Breast epithelium (tissue), 4 donors: ENCODE measurements around the gene NOX5. TPM values are rescaled to one million over a fixed set of nuclear protein-coding genes. Genes with fewer than 3 reads are reported as not detected.

ENCODE experiments used
- DNase-seq, 2 donors: peaks; one replicate each; pipeline ENCODE4 v3.0.0-alpha.2; 2019; ENCODE audit warnings: low spot score in 2 of 2
- H3K27ac ChIP-seq, 2 donors: fragments of 200-600 bp; sonication (generic) in 1 of 2; one replicate each; pipeline ENCODE4 v1.5.1; 2016 to 2019; ENCODE audit warnings: mild to moderate bottlenecking in 1 of 2
- H3K27me3 ChIP-seq, 2 donors: fragments of 200-600 bp; sonication (generic) in 1 of 2; one replicate each; pipeline versions ENCODE4 v1.5.1 to v1.6.0; 2017 to 2019; ENCODE audit warnings: control low read depth in 1 of 2, mild to moderate bottlenecking in 1 of 2
- H3K36me3 ChIP-seq: fragments of 200-600 bp; one replicate; pipeline ENCODE4 v1.5.1; 2019
- H3K4me1 ChIP-seq, 2 donors: fragments of 200-600 bp; sonication (generic); one replicate each; pipeline ENCODE4 v1.5.1; 2016 to 2019; ENCODE audit warnings: control low read depth in 1 of 2
- H3K4me3 ChIP-seq, 3 donors: fragments of 200-600 bp; sonication (generic); 1 replicate in 2 of 3; 2 replicates in 1 of 3; pipeline ENCODE4 v1.5.1; 2016 to 2019; ENCODE audit warnings: mild to moderate bottlenecking in 3 of 3, moderate library complexity in 2 of 3
- H3K9me3 ChIP-seq, 2 donors: fragments of 200-600 bp; sonication (generic) in 1 of 2; one replicate each; pipeline ENCODE4 v1.5.1; 2016 to 2019; ENCODE audit warnings: control low read depth in 1 of 2
- POLR2A ChIP-seq: fragments of 450-650 bp; IDR thresholded peaks from one replicate; pipeline ENCODE4 v1.6.1; 2016; ENCODE audit warnings: antibody characterized with exemption, mild to moderate bottlenecking, moderate library complexity
- POLR2AphosphoS5 ChIP-seq, 3 donors: sonication (generic); formaldehyde crosslinking; IDR thresholded peaks; one replicate each; pipeline ENCODE4 v1.6.1; 2017; ENCODE audit warnings: antibody characterized with exemption in 3 of 3
- intact Hi-C: fragments of 100-400 bp; cut with DNase I; formaldehyde crosslinking; loops from one replicate; pipeline ENCODE4 v1.15.1; 2023; ENCODE audit warnings: low total_unique reads
- total RNA-seq, 3 donors: library from RNA; depleted of rRNA; stranded (reverse); fragments of >200 nt; gene quantifications; one replicate each; pipeline ENCODE4 v1.1.0, GENCODE V29; 2016
- TF ChIP-seq, protein P1 (sequence below), 3 donors: fragments of 450-650 bp; IDR thresholded peaks; one replicate each; pipeline ENCODE4 v1.5.1; 2016 to 2017; ENCODE audit warnings: antibody characterized with exemption in 3 of 3, mild to moderate bottlenecking in 3 of 3, moderate library complexity in 3 of 3

The NOX5 gene
- total RNA-seq, 3 donors from 2014 or later: 1.0 to 2.6 (median 1.9) TPM

DNA sequence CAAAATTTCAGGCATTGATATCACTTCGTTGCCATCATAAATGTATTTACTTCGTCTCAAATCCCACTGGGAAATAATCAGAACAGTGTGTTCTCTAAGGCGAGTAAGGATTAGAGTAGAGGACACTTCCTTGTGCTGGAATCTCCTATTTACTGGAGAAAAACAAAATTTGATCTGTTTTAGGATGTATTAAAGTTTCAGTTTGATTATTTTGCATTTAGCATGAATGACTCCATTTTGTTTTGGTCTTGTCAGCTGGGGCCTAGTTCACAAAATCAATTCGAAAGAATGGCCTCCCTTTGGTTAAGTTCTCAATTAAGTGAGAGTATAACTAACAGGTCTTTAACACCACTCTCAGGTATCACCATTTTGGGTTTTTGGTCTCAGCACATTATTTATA is 11.7 kb upstream of the NOX5 start:
- DNase-seq: no peak
- no peaks in the 10 kb centered on the region for H3K36me3 ChIP-seq
- intact Hi-C loops: no loop called here
- no peak for TF ChIP-seq POLR2A
- TF ChIP-seq, protein P1, sequence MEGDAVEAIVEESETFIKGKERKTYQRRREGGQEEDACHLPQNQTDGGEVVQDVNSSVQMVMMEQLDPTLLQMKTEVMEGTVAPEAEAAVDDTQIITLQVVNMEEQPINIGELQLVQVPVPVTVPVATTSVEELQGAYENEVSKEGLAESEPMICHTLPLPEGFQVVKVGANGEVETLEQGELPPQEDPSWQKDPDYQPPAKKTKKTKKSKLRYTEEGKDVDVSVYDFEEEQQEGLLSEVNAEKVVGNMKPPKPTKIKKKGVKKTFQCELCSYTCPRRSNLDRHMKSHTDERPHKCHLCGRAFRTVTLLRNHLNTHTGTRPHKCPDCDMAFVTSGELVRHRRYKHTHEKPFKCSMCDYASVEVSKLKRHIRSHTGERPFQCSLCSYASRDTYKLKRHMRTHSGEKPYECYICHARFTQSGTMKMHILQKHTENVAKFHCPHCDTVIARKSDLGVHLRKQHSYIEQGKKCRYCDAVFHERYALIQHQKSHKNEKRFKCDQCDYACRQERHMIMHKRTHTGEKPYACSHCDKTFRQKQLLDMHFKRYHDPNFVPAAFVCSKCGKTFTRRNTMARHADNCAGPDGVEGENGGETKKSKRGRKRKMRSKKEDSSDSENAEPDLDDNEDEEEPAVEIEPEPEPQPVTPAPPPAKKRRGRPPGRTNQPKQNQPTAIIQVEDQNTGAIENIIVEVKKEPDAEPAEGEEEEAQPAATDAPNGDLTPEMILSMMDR (IDR thresholded peaks at IDR 0.05): no peak
- TF ChIP-seq POLR2AphosphoS5 (IDR thresholded peaks at IDR 0.05): no peak
- no peaks in the 10 kb centered on the region for H3K27me3 ChIP-seq
- H3K27ac ChIP-seq: no peak overlapping the region
- H3K4me3 ChIP-seq: no peak overlapping the region
- peaks cover 6 to 8% of the 10 kb centered on the region in 2 donors for H3K9me3 ChIP-seq
- no peaks in the 10 kb centered on the region for H3K4me1 ChIP-seq

DNA sequence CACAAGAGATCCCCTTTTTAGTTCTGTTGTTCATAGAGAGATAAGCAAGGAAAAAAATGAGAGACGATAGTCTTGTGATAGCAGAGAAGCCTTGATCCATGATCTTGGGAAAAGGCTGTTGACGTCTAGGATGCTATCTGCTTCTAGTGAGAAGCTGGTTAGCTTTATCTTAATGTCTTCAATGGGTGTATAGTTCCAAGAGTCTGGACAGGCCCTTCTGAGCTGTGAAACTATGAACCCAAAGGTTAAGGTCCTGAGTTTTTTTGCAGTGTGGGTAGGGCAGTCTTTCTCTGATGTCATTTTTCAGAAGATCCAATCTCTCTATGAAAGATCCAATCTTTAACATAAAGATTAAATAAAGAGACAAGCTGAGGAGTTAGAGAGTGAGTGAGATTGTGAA is 10.5 kb upstream of the NOX5 start:
- TF ChIP-seq POLR2A (no peak), POLR2AphosphoS5 (IDR thresholded peaks at IDR 0.05) (no peak)
- TF ChIP-seq, protein P1 (IDR thresholded peaks at IDR 0.05): no peak
- H3K36me3 ChIP-seq: no peaks in the 10 kb centered on the region
- intact Hi-C loops: no loop called here
- no peak for DNase-seq
- no peak overlapping the region for H3K27ac ChIP-seq
- H3K4me3 ChIP-seq: no peak overlapping the region
- H3K4me1 ChIP-seq: no peaks in the 10 kb centered on the region
- peaks cover 18 to 20% of the 10 kb centered on the region in 2 donors for H3K9me3 ChIP-seq
- no peaks in the 10 kb centered on the region for H3K27me3 ChIP-seq

DNA sequence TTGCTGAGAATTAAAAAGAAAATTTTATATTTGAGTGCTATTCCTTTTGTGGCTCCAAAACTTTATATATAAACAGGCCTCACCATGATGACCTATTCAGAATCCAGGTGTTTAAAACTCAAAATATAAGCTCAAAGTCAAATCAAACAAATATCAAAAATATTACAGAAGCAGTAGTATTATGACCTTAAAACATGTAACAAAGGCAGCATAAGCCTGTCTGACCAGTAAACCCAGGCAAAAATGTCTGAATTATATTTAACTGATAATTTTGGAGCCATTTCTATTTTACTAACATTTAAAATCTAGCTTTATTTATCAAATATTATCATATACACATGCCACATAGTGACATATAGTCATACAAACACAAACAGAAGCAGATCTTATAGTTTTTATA is 6.4 kb upstream of the NOX5 start:
- Histone ChIP-seq H3K4me1 (no peaks in the 10 kb centered on the region), H3K27ac (no peak overlapping the region), H3K4me3 (no peak overlapping the region), H3K36me3 (no peaks in the 10 kb centered on the region), H3K9me3 (peaks cover 22 to 25% of the 10 kb centered on the region in 2 donors), H3K27me3 (no peaks in the 10 kb centered on the region)
- TF ChIP-seq, protein P1 (IDR thresholded peaks at IDR 0.05): no peak
- TF ChIP-seq POLR2A (no peak), POLR2AphosphoS5 (IDR thresholded peaks at IDR 0.05) (no peak)
- intact Hi-C loops: no loop called here
- no peak for DNase-seq

DNA sequence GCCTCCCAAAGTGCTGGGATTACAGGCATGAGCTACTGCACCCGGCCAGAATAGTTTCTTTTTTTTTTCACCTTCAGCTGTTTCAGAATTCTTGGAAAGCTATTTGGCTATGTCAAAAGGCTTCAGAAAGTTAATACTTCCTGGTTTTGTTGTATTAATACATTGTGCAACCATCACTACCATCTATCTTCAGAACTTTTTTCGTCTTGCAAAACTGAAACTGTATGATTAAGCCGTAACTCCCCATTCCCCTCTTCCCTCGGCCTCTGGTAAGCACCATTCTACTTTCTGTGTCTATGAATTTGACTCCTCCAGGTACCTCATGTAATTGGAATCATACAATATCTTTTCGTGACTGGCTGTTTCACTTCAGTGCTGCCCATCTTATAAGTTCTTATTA is 5.2 kb upstream of the NOX5 start:
- intact Hi-C loops: no loop called here
- no peaks in the 10 kb centered on the region for H3K4me1 ChIP-seq
- no peak overlapping the region for H3K4me3 ChIP-seq
- no peaks in the 10 kb centered on the region for H3K36me3 ChIP-seq
- DNase-seq: no peak
- peaks cover 22 to 25% of the 10 kb centered on the region in 2 donors for H3K9me3 ChIP-seq
- TF ChIP-seq POLR2A: no peak
- no peak for TF ChIP-seq POLR2AphosphoS5 (IDR thresholded peaks at IDR 0.05)
- TF ChIP-seq, protein P1 (IDR thresholded peaks at IDR 0.05): no peak
- H3K27ac ChIP-seq: no peak overlapping the region
- H3K27me3 ChIP-seq: no peaks in the 10 kb centered on the region

DNA sequence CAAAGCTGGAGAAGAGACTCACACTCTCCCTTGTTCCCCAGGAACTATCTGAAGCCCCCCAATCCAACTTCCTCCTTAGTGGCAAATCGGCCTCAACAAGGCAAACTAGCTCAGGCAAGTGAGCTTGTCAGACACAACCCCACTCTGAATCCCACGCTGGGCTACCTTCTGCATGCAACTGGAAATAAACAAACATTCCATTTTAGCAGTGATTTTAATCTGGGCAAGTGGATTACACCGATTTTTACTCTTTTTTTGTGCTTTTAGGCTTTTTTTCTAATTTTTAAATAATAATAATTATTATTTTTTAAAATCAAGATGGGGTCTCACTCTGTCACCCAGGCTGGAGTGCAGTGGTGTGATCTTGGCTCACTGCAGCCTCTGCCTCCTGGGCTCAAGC is 2.9 kb upstream of the NOX5 start:
- H3K27ac ChIP-seq: no peak overlapping the region
- no peak for TF ChIP-seq POLR2AphosphoS5 (IDR thresholded peaks at IDR 0.05)
- TF ChIP-seq, protein P1 (IDR thresholded peaks at IDR 0.05): no peak
- no peak for TF ChIP-seq POLR2A
- peaks cover 22 to 25% of the 10 kb centered on the region in 2 donors for H3K9me3 ChIP-seq
- H3K36me3 ChIP-seq: no peaks in the 10 kb centered on the region
- no peak for DNase-seq
- H3K27me3 ChIP-seq: no peaks in the 10 kb centered on the region
- no peak overlapping the region for H3K4me3 ChIP-seq
- intact Hi-C loops: no loop called here
- H3K4me1 ChIP-seq: no peaks in the 10 kb centered on the region
